HL-60 (cell line): ENCODE data around the gene ATE1.

Source experiments
- DNase-seq, 2 experiments: peaks; one replicate each; pipeline ENCODE4 v3.0.0-alpha.2; 2010 to 2020; ENCODE audit warnings: low read depth in 1 of 2, low spot score in 1 of 2
- H3K27ac ChIP-seq: fragments of 250-450 bp; sonication (Bioruptor Pico); replicated peaks from 2 replicates; pipeline ENCODE4 v1.5.1; 2020; ENCODE audit warnings: mild to moderate bottlenecking, moderate library complexity
- H3K27me3 ChIP-seq: fragments of 250-450 bp; sonication (Bioruptor Pico); 2 replicates; pipeline ENCODE4 v1.5.1; 2021; ENCODE audit warnings: mild to moderate bottlenecking, moderate library complexity; ENCODE audit not compliant: insufficient read depth, poor library complexity, severe bottlenecking
- H3K4me3 ChIP-seq: replicated peaks from 2 replicates; pipeline ENCODE4 v1.5.1; 2011; ENCODE audit warnings: mild to moderate bottlenecking, control low read depth, low read length; ENCODE audit not compliant: insufficient read depth
- GABPA ChIP-seq: IDR thresholded peaks from 2 replicates; pipeline ENCODE4 v1.6.1; 2012; ENCODE audit warnings: low read depth
- POLR2AphosphoS5 ChIP-seq: IDR thresholded peaks from 2 replicates; pipeline ENCODE4 v1.6.1; 2012; ENCODE audit warnings: low read depth
- SPI1 ChIP-seq: IDR thresholded peaks from 2 replicates; pipeline ENCODE4 v1.6.1; 2012; ENCODE audit warnings: low read depth, mild to moderate bottlenecking, borderline replicate concordance
- TF ChIP-seq, protein P1 (sequence below): IDR thresholded peaks from 2 replicates; pipeline ENCODE4 v1.6.1; 2012; ENCODE audit warnings: low read depth; ENCODE audit not compliant: insufficient replicate concordance
- TF ChIP-seq, protein P2 (sequence below): IDR thresholded peaks from one replicate; pipeline ENCODE4 v1.5.1; 2011; ENCODE audit warnings: low read length, control low read depth, inconsistent platforms; ENCODE audit not compliant: insufficient read depth

The ATE1 gene

DNA sequence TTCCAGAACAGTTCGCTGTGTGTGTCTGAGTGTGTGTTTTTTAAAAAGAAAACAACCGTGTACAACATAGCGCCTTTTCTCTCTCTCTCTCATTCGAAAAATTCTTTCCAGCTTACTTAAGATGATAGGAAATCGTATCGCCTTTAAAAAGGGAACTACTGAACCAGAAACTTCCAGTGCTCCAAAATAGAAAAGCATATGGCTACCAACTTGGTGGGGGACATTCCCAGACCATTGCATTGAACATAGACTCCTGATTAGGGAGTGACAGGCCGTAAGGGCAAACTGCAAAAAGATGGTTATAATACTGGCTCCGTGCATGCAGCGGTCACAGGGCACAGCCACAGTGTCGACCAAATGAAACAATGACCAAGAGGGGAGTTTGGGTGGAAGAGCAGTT, 235.2 kb downstream of the ATE1 start:
- no peak for DNase-seq
- no peak overlapping the region for H3K4me3 ChIP-seq
- H3K27me3 ChIP-seq = peaks cover 3% of the 10 kb centered on the region
- TF ChIP-seq SPI1 (no peak), POLR2AphosphoS5 (no peak), GABPA (no peak)
- TF ChIP-seq, protein P1, sequence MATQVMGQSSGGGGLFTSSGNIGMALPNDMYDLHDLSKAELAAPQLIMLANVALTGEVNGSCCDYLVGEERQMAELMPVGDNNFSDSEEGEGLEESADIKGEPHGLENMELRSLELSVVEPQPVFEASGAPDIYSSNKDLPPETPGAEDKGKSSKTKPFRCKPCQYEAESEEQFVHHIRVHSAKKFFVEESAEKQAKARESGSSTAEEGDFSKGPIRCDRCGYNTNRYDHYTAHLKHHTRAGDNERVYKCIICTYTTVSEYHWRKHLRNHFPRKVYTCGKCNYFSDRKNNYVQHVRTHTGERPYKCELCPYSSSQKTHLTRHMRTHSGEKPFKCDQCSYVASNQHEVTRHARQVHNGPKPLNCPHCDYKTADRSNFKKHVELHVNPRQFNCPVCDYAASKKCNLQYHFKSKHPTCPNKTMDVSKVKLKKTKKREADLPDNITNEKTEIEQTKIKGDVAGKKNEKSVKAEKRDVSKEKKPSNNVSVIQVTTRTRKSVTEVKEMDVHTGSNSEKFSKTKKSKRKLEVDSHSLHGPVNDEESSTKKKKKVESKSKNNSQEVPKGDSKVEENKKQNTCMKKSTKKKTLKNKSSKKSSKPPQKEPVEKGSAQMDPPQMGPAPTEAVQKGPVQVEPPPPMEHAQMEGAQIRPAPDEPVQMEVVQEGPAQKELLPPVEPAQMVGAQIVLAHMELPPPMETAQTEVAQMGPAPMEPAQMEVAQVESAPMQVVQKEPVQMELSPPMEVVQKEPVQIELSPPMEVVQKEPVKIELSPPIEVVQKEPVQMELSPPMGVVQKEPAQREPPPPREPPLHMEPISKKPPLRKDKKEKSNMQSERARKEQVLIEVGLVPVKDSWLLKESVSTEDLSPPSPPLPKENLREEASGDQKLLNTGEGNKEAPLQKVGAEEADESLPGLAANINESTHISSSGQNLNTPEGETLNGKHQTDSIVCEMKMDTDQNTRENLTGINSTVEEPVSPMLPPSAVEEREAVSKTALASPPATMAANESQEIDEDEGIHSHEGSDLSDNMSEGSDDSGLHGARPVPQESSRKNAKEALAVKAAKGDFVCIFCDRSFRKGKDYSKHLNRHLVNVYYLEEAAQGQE = no peak
- H3K27ac ChIP-seq = no peak overlapping the region

DNA sequence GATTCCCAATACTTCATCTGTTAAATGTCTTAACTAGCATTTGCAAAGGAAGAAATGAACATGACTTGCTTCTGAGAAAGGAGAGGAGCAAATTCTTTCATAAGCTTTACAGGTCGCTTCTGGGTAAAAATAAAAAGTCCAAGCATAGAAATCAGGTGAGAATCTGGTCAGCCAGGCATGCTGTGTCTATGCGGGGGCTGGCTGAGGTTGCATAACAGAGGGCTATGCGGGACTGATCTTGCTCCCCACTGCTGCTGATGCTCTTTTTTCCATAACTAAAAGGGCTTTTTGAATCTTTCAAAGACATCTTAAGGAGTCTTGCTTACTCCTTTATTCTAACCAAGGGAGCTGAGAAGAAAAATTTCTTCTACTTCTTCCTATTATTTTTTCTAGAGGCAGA, 236.9 kb downstream of the ATE1 start:
- Histone ChIP-seq H3K27ac (no peak overlapping the region), H3K4me3 (no peak overlapping the region), H3K27me3 (peaks cover 3% of the 10 kb centered on the region)
- TF ChIP-seq SPI1 (no peak), GABPA (no peak), POLR2AphosphoS5 (no peak)
- TF ChIP-seq, protein P1 = no peak
- TF ChIP-seq, protein P2, sequence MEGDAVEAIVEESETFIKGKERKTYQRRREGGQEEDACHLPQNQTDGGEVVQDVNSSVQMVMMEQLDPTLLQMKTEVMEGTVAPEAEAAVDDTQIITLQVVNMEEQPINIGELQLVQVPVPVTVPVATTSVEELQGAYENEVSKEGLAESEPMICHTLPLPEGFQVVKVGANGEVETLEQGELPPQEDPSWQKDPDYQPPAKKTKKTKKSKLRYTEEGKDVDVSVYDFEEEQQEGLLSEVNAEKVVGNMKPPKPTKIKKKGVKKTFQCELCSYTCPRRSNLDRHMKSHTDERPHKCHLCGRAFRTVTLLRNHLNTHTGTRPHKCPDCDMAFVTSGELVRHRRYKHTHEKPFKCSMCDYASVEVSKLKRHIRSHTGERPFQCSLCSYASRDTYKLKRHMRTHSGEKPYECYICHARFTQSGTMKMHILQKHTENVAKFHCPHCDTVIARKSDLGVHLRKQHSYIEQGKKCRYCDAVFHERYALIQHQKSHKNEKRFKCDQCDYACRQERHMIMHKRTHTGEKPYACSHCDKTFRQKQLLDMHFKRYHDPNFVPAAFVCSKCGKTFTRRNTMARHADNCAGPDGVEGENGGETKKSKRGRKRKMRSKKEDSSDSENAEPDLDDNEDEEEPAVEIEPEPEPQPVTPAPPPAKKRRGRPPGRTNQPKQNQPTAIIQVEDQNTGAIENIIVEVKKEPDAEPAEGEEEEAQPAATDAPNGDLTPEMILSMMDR = no peak
- DNase-seq = no peak
